HG02943 (cell line): ENCODE measurements around the gene NEB.

Experiments
- ATAC-seq: cut with Tn5 transposase; IDR thresholded peaks from one replicate; pipeline ENCODE4 v1.9.1; 2021; ENCODE audit warnings: mild to moderate bottlenecking, low read depth, moderate library complexity; ENCODE audit not compliant: unreplicated experiment

The NEB gene, protein sequence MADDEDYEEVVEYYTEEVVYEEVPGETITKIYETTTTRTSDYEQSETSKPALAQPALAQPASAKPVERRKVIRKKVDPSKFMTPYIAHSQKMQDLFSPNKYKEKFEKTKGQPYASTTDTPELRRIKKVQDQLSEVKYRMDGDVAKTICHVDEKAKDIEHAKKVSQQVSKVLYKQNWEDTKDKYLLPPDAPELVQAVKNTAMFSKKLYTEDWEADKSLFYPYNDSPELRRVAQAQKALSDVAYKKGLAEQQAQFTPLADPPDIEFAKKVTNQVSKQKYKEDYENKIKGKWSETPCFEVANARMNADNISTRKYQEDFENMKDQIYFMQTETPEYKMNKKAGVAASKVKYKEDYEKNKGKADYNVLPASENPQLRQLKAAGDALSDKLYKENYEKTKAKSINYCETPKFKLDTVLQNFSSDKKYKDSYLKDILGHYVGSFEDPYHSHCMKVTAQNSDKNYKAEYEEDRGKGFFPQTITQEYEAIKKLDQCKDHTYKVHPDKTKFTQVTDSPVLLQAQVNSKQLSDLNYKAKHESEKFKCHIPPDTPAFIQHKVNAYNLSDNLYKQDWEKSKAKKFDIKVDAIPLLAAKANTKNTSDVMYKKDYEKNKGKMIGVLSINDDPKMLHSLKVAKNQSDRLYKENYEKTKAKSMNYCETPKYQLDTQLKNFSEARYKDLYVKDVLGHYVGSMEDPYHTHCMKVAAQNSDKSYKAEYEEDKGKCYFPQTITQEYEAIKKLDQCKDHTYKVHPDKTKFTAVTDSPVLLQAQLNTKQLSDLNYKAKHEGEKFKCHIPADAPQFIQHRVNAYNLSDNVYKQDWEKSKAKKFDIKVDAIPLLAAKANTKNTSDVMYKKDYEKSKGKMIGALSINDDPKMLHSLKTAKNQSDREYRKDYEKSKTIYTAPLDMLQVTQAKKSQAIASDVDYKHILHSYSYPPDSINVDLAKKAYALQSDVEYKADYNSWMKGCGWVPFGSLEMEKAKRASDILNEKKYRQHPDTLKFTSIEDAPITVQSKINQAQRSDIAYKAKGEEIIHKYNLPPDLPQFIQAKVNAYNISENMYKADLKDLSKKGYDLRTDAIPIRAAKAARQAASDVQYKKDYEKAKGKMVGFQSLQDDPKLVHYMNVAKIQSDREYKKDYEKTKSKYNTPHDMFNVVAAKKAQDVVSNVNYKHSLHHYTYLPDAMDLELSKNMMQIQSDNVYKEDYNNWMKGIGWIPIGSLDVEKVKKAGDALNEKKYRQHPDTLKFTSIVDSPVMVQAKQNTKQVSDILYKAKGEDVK (N-terminal part only)

DNA sequence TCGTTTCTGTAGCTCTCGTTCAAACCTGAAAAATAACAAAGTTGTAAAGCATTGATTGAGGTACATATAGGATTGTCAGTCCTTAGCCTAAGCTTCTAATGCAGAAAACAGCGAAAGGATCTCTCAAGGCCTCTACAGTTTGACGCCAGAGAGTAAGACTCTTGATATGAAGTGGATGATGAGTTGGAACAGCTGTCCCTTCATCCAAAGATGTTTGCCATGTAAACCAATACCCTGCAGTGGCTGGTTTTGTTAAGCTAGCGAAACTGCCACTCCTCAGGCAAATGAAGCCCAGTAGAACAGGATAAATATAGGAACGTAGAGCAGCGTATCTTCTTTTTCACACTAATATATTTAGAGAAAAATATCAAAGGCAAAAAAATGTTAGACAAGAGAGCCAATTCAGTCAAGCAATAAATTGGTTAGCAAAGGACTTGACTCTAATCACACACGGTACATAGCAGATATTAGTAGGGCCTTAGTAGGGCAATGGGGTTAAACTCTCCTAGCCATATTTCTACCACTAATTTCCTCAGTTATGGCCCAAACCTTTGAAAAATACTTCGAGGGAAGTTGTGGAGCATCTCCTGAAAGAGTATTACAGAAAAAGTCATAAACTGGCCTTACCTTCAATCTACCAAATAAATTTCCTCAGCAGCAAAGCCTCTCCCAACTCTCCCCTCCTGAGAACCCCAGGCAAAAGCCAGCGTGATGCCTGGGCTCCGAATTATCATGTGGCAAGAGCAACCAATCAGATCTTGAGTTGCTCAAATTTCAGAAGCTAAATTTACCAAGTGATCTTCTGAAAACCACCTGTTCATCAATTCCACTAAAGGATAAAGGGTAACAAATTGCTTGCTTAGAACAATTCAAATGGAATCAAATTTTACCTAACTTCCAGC lies at the start of gene NEB:
Gene NEB (minus strand): TSS at position 706 of the 902 bp plus-strand sequence. CDS start 1,320 bp downstream, outside the sequence.
- ATAC-seq: no peak

DNA sequence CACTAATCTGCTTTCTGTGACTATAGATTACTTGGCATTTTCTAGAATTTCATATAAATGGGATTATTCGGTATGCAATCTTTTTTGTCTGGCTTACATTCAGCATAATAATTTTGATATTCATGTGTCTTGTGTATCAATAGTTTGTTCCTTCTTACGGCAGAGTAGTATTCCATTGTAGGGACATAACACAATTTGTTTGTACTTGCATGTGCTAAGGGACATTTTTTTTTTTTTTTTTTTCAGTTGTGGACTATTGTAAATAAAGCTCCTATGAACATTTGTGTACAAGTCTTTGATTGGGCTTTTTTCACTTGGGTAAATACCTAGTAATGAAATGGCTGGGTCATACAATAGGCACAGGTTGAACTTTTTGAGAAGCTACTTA lies 48.9 kb upstream of the NEB start:
- ATAC-seq: no peak

DNA sequence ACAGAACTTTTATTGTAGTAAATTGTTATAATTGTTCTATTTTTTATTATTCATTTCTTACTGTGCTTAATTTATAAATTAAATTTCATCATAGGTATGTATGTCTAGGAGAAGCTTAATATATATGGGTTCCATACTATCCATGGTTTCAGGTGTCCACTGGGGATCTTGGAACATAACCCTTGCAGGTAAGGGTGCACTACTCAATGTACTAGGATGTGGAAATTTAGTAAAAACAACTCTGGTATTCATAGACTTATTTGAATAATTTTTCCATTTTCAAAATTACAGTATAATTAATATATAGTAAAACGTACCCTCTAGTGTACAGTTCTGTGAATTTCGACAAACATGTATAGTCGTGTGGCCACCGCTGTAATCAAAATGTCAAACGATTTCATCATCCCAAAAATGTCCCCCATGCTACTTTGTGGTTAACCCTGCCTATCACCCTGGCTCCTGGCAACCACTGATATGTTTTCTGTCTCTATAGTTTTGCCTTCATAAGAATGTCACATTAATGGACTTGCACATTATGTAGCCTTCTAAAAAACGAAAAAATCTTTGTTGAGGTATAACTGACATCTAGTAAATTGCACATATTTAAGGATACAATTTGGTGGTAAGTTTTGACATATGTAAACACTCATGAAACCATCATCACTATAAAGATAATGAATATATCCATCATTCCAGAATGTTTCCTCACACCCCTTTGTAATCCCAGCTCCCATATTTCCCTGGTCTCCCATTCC lies 48.3 kb upstream of the NEB start:
- ATAC-seq: no peak

DNA sequence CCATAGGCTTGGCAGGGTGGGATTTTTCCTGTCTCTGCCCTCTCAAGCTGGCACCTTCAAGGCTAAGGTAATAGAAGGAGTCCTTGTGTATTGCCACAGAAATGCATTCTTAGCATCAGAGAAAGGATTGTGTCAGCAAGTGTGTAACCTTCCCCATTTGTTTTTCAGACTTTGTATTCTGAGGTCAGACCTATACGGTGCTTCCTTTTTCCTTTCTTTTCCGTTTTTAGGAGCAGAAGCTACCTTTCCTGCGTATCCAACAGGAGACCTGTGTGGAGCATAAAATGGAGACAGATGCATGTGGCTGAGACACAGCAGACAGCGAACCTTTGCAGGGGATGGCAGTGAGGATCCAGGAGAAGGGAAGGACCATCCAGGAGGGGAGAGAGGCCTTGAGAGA lies 47.4 kb upstream of the NEB start:
- no peak for ATAC-seq

DNA sequence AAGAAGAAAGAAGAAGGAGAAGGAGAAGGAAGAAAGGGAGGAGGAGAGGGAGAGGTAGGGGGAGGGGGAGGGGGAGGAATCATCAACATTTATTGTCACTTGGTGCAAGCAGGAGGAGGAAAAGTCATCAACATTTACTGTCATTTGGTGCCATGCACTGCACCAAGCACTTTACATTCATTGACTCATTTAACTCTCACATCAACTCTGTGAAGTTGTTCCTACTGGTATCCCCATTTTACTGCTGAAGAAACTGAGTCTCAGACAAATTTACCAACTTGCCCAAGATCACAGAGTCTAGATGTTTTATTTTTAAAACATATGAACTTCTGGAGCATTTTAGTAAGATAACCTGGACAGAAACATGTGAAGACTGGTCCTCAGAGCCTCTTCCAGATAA lies 46.7 kb upstream of the NEB start:
- no peak for ATAC-seq

DNA sequence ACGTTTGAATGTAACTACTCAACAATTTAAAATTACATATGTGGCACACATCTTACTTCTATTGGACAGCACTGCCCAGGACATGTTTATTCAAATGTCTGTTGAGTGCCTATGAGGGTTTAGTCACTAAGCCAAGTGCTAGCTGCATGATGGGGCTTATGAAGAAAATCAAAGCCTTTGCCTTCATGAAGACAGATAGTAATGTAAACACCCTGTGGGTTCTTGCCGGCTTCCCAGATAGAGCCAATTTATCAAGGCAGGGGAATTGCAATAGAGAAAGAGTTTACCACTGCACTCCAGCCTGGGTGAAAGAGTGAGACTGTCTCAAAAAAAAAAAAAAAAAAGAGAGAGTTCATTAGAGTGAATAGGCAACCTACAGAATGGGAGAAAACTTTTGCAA lies 43.7 kb upstream of the NEB start:
- ATAC-seq: no peak

DNA sequence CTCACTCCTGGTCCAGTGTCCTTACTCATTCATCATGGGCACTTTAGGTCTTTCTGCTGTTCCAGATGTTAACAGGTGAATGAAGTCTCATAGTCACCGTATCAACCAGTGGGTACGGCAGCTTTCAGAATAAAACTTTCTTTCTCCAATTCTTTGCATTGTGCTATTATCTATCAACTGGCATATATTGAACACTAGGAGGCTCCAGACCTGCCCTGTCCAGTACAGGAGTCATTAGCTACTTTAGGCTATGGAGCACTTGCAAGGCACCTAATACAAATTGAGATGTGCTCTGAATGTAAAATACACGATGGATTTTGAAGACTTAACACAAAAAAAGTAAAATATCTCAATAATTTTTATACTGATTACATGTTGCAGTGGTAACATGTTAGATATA lies 43.2 kb upstream of the NEB start:
- ATAC-seq: no peak

DNA sequence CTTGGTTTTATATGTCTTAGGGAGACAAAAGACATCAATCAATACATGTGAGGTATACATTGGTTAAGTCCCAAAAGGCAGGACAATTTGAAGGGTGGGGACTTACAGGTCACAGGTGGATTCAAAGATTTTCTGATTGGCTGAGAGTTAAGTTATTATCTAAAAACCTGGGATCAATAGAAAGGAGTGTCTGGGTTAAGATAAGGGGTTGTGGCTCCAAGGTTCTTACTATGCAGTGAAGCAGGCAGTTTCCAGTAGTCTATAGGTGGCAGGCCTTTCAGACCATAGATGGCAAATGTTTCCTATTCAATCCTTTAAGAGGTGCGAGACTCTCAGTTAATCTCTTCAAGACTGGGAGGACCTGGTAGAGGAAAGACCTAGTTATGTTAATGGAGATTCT lies 42.1 kb upstream of the NEB start:
- no peak for ATAC-seq

DNA sequence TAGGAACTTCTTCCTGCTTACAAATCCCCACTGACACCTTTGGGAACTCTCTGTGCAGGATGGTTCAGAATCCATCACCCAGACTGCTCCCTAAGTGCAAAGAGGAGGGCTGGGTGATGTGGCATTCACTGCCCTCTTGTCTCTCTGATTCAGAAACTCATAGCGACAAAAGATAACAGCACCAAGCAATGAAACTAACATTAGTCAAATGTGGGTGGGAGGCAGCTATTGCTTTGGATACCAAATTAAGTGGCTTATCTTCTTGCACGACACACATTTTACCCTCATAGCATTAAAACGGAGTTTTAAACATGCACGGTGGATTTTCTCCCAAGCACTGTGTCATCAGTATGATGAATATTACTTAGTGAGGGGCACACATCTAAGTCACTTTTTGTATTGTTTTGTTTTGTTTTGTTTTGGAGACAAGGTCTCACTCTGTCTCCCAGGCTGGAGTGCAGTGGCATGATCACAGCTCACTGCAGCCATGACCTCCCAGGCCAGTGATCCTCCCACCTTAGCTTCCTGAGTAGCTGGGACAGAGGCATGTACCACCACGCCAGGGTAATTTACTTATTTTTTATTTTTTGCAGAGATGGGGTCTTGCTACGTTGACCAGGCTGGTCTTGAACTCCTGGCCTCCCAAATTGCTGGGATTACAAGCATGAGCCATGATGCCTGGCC lies 40.9 kb upstream of the NEB start:
- ATAC-seq: peak; percentile 41

DNA sequence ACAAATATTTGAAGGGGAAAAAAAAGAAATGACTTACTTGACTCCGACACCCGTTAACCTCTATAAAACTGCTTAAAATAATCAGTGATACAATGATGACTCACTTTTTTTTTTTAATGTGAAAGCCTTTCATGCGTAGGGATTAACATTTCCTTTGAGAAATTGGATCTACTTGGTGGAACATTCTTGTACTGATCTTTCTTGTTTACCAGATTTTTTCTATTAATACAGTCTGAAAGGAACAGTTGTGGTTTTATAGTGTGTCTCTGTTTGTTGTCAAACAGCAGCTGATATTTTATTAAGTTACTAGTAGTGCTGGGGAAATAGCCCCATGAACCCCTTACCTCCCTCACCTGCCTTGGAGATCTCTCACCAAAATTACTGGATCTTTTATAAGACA lies 40.2 kb upstream of the NEB start:
- ATAC-seq: no peak

DNA sequence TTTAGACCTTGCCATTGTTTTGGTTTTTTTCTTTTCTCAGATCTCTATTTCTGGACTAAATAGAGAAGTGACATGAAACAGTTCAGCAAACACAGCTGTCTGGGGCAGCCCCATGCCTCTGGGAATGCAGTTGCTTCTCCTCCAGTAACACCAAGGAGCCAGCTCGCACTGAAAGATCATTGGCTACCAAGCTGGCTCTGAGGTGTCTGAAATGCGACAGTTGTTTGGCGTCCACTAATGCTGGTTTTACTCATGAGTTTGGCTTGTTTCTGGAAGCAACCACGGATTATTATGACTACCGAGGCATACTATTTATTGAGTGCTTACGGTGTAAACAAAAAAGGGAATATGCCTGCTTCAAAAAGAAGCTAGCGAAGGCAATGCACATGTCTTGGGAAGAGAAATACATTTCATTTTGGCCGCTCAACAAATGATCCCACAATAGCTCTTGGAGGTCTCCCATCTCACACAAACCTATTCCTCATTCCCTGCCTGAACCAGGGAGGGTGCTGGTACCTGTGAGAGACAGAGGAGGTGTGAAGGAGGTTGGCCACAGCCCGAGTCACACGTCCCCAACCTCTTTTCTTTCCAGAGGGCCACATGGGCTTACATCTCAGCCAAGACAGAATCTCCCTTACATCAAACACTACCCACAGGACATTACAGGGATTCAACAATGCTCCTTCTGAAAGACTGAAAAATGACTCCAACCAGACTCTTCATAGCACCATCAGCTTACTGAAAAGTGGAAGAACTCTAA lies 37.5 kb upstream of the NEB start:
- ATAC-seq: peak; percentile 88

DNA sequence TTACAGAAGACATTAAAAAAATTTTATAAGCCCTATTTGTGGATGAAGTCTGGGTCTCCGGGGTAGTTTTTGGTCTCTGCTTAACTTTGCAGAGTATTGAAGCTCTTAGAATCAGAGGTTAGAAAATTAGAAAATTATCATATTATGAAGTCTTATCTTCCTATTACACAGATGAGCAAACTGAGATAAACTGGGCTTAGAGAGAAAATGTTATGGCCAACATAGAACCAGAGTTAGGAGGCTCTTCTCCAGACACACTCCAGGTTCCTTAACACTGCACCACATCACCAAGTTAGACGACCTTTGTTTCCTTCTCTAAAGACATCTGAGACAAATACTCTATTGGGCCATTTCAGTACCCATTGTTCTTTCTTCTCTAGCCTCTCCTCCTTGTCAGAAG lies 36.7 kb upstream of the NEB start:
- no peak for ATAC-seq

DNA sequence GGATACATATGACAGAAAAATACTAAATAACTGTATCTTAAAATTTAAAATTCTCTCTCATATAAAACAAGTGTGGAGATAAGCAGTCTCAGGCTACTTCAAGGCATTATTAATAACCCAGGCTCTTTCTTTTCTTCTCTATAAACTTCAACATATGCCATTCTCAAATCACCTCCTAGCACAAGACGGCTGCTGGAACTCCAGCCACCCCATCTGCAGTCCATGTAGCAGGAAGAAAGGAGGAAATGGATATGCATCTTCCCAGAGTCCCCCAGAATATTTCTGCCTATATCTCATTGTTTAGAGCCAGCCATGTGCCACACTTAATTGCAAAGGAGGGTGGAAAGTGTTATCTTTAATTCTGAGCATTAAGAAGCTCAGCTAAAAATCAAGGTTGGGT lies 35.3 kb upstream of the NEB start:
- no peak for ATAC-seq

DNA sequence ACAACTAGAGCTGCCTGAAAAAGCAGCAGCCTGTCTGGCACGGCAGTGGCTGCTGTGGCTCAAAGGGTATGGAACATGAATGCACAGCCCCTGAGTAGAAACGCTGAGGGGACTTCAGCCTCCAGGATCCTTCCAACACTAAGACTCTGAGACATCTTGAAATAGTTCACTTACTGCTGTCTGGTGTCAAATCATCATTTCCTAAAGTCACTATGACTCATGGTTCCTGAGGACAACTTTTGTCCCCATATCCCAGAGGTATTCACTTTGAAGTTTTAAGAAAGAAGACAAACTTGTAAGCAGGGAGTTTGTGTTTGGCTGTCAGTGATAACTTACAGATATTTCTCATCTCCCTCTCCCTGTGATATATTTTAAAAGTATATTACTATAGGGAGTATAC lies 33.3 kb upstream of the NEB start:
- no peak for ATAC-seq

DNA sequence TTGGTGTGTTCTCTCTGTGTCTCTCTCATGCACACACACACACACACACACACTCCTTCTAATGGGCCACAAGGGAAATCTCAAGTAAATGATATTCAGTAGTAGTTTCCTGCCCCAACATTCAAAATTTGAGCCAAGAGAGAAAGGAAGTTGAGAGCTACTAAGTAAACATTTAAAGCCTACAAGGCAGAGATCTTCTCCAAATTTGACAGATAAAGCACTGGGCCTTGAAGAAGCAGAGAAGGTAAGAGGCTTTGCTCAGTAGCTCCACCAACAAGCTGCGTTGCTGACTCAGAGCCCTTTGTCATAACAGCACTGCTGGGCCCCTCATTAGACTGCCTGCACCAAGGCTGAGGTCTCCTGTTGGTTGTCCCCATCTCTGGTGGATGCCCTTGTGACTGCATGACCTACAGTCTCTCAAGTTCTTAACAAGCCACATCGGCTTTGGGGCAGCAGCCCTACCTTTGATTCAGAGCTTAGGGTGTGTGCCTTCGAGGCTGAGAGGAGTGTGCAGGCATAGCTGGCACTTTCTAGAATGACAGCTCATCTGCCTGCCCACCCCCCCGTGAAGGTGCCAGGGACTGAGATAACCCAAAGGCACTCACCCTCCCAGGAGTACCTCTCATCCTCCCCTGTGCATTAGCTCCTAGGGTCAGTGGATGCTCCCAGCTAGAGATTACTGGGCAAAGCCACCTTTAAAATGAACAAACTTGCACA lies 32.3 kb upstream of the NEB start:
- peak; percentile 52 for ATAC-seq

DNA sequence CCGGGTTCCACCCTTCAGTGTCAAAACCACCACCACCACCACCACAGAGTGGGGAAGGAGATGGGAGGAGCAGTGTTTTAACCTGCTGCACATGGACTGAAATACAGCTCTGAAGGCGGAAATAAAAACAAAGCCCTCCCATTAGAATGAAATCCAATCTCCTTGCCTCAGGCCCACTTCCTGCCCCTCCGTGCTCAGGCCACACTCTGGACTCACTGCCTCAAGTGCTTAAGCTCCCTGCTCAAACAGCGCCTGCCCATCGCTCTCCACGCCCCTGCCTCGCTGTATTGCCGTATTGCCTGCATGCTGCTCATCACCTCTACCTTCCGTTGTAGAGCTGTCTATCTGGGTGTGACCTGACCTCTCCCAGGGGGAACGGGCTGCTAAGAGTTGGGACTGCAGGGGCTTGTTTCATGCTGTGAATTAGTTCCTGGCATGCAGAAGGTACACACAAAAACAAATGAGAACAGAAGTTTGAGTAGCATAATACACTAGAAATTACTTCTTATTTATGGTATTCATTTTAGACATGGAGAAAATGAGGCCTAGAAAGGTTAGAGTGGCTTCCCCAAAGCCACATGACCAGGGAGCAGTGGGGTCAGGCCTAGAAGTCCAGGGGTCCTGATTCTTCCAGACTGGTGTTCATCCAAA lies 31.6 kb upstream of the NEB start:
- ATAC-seq: no peak

DNA sequence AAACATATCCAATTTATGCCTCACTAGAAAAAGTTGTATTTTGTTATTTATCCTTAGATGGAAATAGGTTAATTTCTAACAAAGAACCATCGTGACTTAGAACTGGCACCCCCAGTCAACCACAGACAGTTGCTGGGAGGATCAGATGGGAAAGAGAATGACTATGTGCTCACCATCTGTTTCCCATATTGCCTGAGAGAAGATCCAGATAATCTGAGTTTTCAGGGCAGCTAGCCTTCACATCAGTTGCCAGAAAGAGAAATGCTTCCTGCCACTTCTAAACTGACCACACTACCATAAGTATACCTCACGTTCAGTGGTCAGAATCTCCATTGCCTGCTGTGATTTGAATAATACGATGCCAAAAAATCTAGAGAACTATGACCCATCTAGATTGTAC lies 28.4 kb upstream of the NEB start:
- ATAC-seq: no peak
